Endothelial cell of umbilical vein (primary cell): ENCODE results near the gene TPM1. TPM values are rescaled to one million over a fixed set of nuclear protein-coding genes. Genes with fewer than 3 reads are reported as not detected.

ENCODE experiments used
- BruUV-seq: library from RNA; stranded (reverse); fragments of 400-500 nt; replicated peaks from 2 replicates; lab custom pipeline; 2021; lab: Mats Ljungman, UMichigan
- CTCF ChIA-PET: fragments of 300-600, 350-600 bp; sonication (Branson Sonifier 250); formaldehyde crosslinking; loops from one replicate; lab custom pipeline; 2021; ENCODE audit warnings: antibody characterized with exemption, inconsistent platforms; lab: Charles Lee
- POLR2A ChIA-PET: fragments of 300-600, 350-600 bp; sonication (Branson Sonifier 250); formaldehyde crosslinking; loops from one replicate; lab custom pipeline; 2021; ENCODE audit warnings: antibody characterized with exemption, inconsistent platforms; lab: Charles Lee
- DNase-seq: peaks from one replicate; pipeline ENCODE4 v3.0.0-alpha.2; 2011; ENCODE audit warnings: low read depth, low spot score
- FAIRE-seq: peaks from 2 replicates; lab custom pipeline; 2011; peaks lifted over from hg19 to GRCh38; lab: Jason Lieb, UNC
- H2AFZ ChIP-seq: 2 replicates; pipeline ENCODE4 v1.6.0; 2012; ENCODE audit warnings: low read depth, low read length, control low read depth, inconsistent platforms
- H3K27ac ChIP-seq: 2 replicates; pipeline ENCODE4 v1.5.1; 2011; ENCODE audit warnings: low read depth, mild to moderate bottlenecking, control low read depth, low read length, moderate library complexity; ENCODE audit not compliant: insufficient read depth
- H3K27me3 ChIP-seq, 2 experiments: 2 replicates each; pipeline versions ENCODE4 v1.6.0 to v1.6.1; 2011; ENCODE audit warnings: low read length in 2 of 2, mixed read lengths in 1 of 2; ENCODE audit not compliant: control insufficient read depth in 2 of 2, insufficient read depth in 2 of 2
- H3K36me3 ChIP-seq, 2 experiments: 2 replicates in 1 of 2; 3 replicates in 1 of 2; pipeline ENCODE4 v1.5.1; 2011; ENCODE audit warnings: low read length in 2 of 2, mild to moderate bottlenecking in 1 of 2, moderate library complexity in 1 of 2; ENCODE audit not compliant: control insufficient read depth in 2 of 2, insufficient read depth in 2 of 2; ENCODE audit errors: extremely low read depth in 1 of 2
- H3K4me1 ChIP-seq: 3 replicates; pipeline ENCODE4 v1.5.1; 2011; ENCODE audit warnings: mild to moderate bottlenecking, low read length; ENCODE audit not compliant: control insufficient read depth, insufficient read depth; ENCODE audit errors: extremely low read depth
- H3K4me2 ChIP-seq: 2 replicates; pipeline ENCODE4 v1.6.1; 2011; ENCODE audit warnings: low read length, control low read depth, mixed read lengths; ENCODE audit not compliant: insufficient read depth
- H3K4me3 ChIP-seq, 3 experiments: fragments of 200-600 bp in 1 of 3; sonication (generic), shearing (Covaris generic) in 1 of 3; replicated peaks in 1 of 3; 2 replicates each; pipeline ENCODE4 v1.5.1; 2011 to 2016; ENCODE audit warnings: control low read depth in 3 of 3, low read length in 3 of 3, mild to moderate bottlenecking in 2 of 3, inconsistent platforms in 1 of 3, low read depth in 1 of 3, moderate library complexity in 1 of 3; ENCODE audit not compliant: insufficient read depth in 1 of 3
- H3K79me2 ChIP-seq: 2 replicates; pipeline ENCODE4 v1.6.0; 2012; ENCODE audit warnings: low read length, inconsistent platforms; ENCODE audit not compliant: control insufficient read depth, insufficient read depth
- H3K9ac ChIP-seq: replicated peaks from 2 replicates; pipeline ENCODE3; 2011; ENCODE audit warnings: low read length, control low read depth; ENCODE audit not compliant: insufficient read depth; ENCODE audit errors: extremely low read depth
- H3K9me1 ChIP-seq: replicated peaks from 3 replicates; pipeline ENCODE4 v1.6.0; 2011; ENCODE audit warnings: mild to moderate bottlenecking, low read length; ENCODE audit not compliant: control insufficient read depth, insufficient read depth; ENCODE audit errors: extremely low read depth
- H3K9me3 ChIP-seq: replicated peaks from 2 replicates; pipeline ENCODE4 v1.5.1; 2012; ENCODE audit warnings: low read length, inconsistent platforms; ENCODE audit not compliant: control insufficient read depth, insufficient read depth
- H4K20me1 ChIP-seq: replicated peaks from 2 replicates; pipeline ENCODE3; 2011; ENCODE audit warnings: mild to moderate bottlenecking, low read length; ENCODE audit not compliant: control insufficient read depth, insufficient read depth; ENCODE audit errors: extremely low read depth
- FOS ChIP-seq: IDR thresholded peaks from 2 replicates; pipeline ENCODE4 v1.6.1; 2011; ENCODE audit warnings: mild to moderate bottlenecking, low read length, moderate library complexity, borderline replicate concordance; ENCODE audit not compliant: insufficient read depth
- GATA2 ChIP-seq: IDR thresholded peaks from 2 replicates; pipeline ENCODE4 v1.7.0; 2011; ENCODE audit warnings: low read depth, mild to moderate bottlenecking, moderate library complexity, mixed read lengths, low read length; ENCODE audit not compliant: insufficient read length, insufficient read depth
- JUN ChIP-seq: IDR thresholded peaks from 2 replicates; pipeline ENCODE4 v1.6.1; 2011; ENCODE audit warnings: borderline replicate concordance, low read depth; ENCODE audit not compliant: insufficient read length, insufficient read depth
- POLR2AphosphoS5 ChIP-seq: IDR thresholded peaks from 2 replicates; pipeline ENCODE4 v1.6.1; 2012; ENCODE audit warnings: low read depth, mild to moderate bottlenecking, control low read depth, low read length, moderate library complexity; ENCODE audit not compliant: insufficient read depth
- dilution Hi-C: fragments of 300-500 bp; cut with MboI; formaldehyde crosslinking; loops from one replicate; pipeline ENCODE4 v1.15.0; 2019; ENCODE audit warnings: low sequenced_read_pairs; ENCODE audit not compliant: extremely low pct_ligation_motif_present
- intact Hi-C: fragments of 100-400 bp; cut with micrococcal nuclease; formaldehyde crosslinking; loops from one replicate; pipeline ENCODE4 v1.10.0; 2022
- polyA plus RNA-seq, 4 experiments: library from polyadenylated mRNA; depleted of rRNA in 3 of 4; stranded (reverse) in 3 of 4; unstranded in 1 of 4; fragments of >200 nt; gene quantifications; 2 replicates each; pipeline versions ENCODE4 v1.2.1 to v1.2.3, GENCODE V29; 2011 to 2012; ENCODE audit warnings: missing spikeins in 1 of 4
- total RNA-seq: library from RNA; stranded (reverse); gene quantifications from 2 replicates; pipeline ENCODE4 v1.2.3, GENCODE V29; 2021
- TF ChIP-seq, protein P1 (sequence below): IDR thresholded peaks from 2 replicates; pipeline ENCODE4 v1.6.1; 2011; ENCODE audit not compliant: insufficient read depth, insufficient read length

TPM1 gene
- total and polyA plus RNA-seq, 2 donors (not counting 3 experiments of a cell fraction or from before 2014, with no cell fraction given) = 518 to 558 TPM

GRCh38 chr15:63022663-63023062 lies 19.9 kb upstream of the TPM1 start:
- Histone ChIP-seq H2AFZ (no peak overlapping the region), H3K79me2 (no peaks in the 10 kb centered on the region), H3K4me3 (no peak overlapping the region), H3K4me2 (no peak overlapping the region), H3K9me3 (no peaks in the 10 kb centered on the region), H3K9me1 (no peaks in the 10 kb centered on the region), H4K20me1 (no peaks in the 10 kb centered on the region), H3K4me1 (peaks cover 5% of the 10 kb centered on the region), H3K27me3 (no peaks in the 10 kb centered on the region), H3K9ac (no peak overlapping the region), H3K36me3 (no peaks in the 10 kb centered on the region), H3K27ac (no peak overlapping the region)
- TF ChIP-seq POLR2AphosphoS5 (no peak), FOS (peak; percentile 41), JUN (peak; percentile 11), GATA2 (peak; percentile 16)
- no TSS peak for BruUV-seq
- POLR2A ChIA-PET = no interaction called here
- intact Hi-C loops = no loop called here
- CTCF ChIA-PET = interaction anchor here (0.8 to 1.6 kb wide), 3 partner anchors 9 to 174 kb away, joined by 3 to 5 read pairs (median 4); no protein-coding TSS in a partner anchor
- DNase-seq = no peak
- dilution Hi-C loops = no loop called here
- no peak for FAIRE-seq

DNA sequence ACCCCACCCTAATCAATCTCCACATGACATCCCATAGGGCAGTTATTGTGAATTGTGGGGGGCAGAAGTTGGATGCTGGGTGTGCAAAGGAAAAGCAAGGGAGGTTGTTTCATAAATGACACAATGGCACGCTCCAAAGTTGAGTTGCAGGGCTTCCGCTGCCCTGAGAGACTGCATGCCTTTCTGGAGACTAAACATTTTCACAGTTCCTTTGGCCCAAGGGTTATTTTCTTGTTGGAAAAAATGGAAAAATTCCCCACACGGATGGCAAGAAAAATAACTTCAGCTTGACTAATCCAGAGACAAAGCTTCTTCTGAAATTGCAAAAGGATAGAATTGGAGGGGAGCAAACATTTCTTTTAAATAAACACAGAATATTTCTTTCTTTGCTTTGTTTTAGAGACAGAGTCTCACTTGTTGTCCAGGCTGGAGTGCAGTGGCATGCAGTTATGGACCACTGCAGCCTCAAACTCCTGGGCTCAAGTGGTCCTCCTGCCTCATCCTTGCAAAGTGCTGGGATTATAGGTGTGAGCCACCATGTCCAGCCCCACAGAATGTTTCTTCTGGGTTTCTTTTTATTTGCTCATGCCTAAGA lies 19.1 kb upstream of the TPM1 start:
- peak; percentile 59 for DNase-seq
- Histone ChIP-seq H3K36me3 (no peaks in the 10 kb centered on the region), H3K4me3 (no peak overlapping the region), H3K9ac (no peak overlapping the region), H3K9me3 (no peaks in the 10 kb centered on the region), H3K27ac (peak overlapping the region; percentile 32), H3K79me2 (no peaks in the 10 kb centered on the region), H4K20me1 (no peaks in the 10 kb centered on the region), H3K27me3 (no peaks in the 10 kb centered on the region), H2AFZ (peak overlapping the region; percentile 80), H3K4me1 (peaks cover 5% of the 10 kb centered on the region), H3K4me2 (peak overlapping the region; percentile 30), H3K9me1 (no peaks in the 10 kb centered on the region)
- no TSS peak for BruUV-seq
- ChIA-PET POLR2A (no interaction called here), CTCF (interaction anchor here (0.8 to 1.6 kb wide), 5 partner anchors 8 to 215 kb away, joined by 3 to 5 read pairs (median 3); no protein-coding TSS in a partner anchor)
- dilution Hi-C loops (no loop called here), intact Hi-C loops (no loop called here)
- peak; percentile 79 for FAIRE-seq
- TF ChIP-seq, protein P1, sequence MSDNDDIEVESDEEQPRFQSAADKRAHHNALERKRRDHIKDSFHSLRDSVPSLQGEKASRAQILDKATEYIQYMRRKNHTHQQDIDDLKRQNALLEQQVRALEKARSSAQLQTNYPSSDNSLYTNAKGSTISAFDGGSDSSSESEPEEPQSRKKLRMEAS = no peak
- peak; percentile 30 for TF ChIP-seq FOS
